Hepatocyte (in vitro differentiated cells): ENCODE results near the gene RNASEL.

Source experiments
- EZH2 ChIP-seq: fragments of 200-600 bp; sonication (generic); IDR thresholded peaks from 2 replicates; pipeline ENCODE4 v1.6.1; 2016; ENCODE audit warnings: antibody characterized with exemption, mild to moderate bottlenecking, borderline replicate concordance
- EZH2phosphoT487 ChIP-seq: fragments of 200-600 bp; sonication (generic); IDR thresholded peaks from one replicate; pipeline ENCODE4 v1.6.1; 2018; ENCODE audit warnings: antibody characterized with exemption, mild to moderate bottlenecking, low read depth, moderate library complexity; ENCODE audit not compliant: unreplicated experiment, severe bottlenecking
- TF ChIP-seq, protein P1 (sequence below): fragments of 200-600 bp; sonication (generic); IDR thresholded peaks from 2 replicates; pipeline ENCODE4 v1.5.1; 2016; ENCODE audit warnings: antibody characterized with exemption, mild to moderate bottlenecking; ENCODE audit not compliant: poor library complexity

DNA sequence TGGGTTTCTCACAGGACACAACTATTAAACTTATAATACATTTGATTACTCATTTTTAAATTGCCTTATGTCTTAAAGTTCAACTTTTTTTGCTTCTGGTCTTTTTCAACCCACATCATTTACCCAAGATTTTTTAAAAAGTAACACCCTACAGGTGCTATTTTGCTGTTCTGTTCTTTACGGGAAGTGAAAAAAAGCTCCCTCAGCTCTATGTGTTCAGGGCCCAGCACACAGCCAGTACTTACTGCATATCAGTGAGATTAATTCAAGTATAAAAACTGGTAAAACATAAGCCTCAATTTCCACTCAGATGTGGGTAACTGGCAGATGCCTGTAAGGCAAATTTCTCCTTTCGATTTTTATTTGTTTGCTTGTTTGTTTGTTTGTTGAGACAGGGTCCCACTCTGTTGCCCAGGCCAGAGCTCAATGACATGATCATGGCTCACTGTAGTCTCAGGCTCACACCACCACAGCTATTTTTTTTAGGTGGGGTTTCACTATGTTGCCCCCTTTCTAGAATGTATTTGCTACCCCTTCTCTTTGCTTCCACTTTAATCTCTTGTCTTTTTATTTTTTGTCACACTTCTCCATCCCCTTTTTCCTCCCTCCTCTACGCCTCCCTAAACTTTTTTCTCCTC lies 20.3 kb downstream of the RNASEL start:
- TF ChIP-seq, protein P1, sequence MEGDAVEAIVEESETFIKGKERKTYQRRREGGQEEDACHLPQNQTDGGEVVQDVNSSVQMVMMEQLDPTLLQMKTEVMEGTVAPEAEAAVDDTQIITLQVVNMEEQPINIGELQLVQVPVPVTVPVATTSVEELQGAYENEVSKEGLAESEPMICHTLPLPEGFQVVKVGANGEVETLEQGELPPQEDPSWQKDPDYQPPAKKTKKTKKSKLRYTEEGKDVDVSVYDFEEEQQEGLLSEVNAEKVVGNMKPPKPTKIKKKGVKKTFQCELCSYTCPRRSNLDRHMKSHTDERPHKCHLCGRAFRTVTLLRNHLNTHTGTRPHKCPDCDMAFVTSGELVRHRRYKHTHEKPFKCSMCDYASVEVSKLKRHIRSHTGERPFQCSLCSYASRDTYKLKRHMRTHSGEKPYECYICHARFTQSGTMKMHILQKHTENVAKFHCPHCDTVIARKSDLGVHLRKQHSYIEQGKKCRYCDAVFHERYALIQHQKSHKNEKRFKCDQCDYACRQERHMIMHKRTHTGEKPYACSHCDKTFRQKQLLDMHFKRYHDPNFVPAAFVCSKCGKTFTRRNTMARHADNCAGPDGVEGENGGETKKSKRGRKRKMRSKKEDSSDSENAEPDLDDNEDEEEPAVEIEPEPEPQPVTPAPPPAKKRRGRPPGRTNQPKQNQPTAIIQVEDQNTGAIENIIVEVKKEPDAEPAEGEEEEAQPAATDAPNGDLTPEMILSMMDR, result no peak
- no peak for TF ChIP-seq EZH2
- no peak for TF ChIP-seq EZH2phosphoT487
